Left hindlimb (tissue), 1 donor: ENCODE measurements around the gene TTLL1.

Experiments used
- DNase-seq: peaks from one replicate; pipeline ENCODE4 v3.0.0-alpha.2; 2018

The TTLL1 gene

GRCh38 chr22:43088984-43089717 is at the start of gene TTLL1:
Gene TTLL1, minus strand, starts transcription at chr22:43089391. Its CDS starts 13,805 bp downstream, at chr22:43075586.
- peak; percentile 92 for DNase-seq

DNA sequence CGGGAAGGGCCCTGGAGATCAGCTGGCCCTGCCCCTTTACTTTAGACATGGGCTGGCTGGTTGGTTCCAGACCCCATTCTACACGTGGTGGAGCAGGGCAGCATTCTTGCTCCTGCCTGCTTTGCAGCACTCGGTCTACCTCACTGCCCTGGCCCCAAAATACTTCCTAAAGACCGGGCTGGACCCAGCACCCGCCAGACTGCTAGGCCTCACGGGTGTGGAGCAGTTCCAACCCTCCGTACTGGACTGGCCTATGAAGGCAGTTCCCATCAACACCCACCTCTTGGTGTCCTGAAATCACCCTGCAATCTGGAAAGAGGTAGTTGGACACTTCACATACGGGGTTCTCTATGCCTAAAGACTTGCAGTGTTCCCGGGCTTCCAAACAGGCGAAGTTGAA is 47.6 kb upstream of the TTLL1 start:
- no peak for DNase-seq

DNA sequence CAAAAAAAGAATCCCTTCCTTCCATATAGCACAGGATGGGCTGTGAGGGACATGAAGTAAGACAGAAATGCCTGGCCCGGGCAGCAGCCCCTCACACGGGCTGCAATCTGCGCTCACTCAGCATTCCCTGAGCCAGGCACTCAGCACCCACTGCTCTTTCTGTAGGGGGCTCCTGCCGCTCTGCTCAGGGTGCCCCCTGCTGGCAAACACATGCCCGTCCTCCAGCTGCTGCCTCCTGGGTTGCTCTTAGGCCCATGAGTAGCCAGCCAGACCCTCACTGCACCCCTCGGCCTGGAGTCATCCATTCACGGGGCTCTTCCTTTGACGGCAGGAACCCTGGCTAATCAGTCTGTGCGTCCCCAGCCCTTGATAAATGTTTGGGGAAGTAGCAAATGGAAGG is 47.1 kb upstream of the TTLL1 start:
- no peak for DNase-seq

DNA sequence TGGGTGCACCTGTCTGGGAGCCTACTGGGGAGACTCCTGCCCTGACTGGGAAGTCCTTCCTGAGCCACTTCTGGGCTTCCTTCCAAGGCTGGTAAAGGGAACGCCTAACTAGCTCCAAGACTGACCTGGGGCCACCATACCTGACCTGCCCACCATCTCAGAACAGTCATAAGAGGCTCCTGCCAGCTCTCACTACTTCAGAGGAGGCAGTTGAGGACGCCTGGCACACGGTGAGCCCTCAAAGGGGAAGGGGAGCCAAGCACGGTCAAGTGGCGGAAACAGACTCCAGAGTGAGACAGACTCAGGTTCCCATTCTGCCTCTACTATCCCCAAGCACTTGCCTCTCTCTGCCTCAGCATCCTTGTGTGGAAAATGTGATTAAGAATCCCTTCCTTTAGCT is 46.4 kb upstream of the TTLL1 start:
- no peak for DNase-seq

DNA sequence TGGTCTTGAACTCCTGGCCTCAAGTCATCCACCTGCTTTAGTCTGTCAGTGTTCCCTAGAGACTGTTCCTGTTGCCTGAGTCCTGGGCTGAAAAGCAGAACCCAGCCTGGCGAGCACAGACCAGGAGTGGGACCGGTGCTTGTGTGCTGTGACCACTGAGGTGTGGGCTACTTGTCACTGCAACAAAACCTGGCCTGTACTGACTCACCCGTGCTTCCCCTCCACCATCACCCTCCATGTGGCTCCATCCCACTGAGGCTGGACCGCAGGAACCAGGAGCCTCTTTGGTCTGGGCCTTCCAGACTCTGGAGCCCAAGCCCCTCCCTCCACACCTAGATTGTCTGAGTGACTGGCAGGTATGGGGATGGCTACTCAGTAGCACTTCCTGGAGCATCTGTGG is 45.4 kb upstream of the TTLL1 start:
- DNase-seq: no peak

- no peak for DNase-seq
These were observed 44.2 kb upstream of the TTLL1 start for GRCh38 chr22:43133401-43133800.

DNA sequence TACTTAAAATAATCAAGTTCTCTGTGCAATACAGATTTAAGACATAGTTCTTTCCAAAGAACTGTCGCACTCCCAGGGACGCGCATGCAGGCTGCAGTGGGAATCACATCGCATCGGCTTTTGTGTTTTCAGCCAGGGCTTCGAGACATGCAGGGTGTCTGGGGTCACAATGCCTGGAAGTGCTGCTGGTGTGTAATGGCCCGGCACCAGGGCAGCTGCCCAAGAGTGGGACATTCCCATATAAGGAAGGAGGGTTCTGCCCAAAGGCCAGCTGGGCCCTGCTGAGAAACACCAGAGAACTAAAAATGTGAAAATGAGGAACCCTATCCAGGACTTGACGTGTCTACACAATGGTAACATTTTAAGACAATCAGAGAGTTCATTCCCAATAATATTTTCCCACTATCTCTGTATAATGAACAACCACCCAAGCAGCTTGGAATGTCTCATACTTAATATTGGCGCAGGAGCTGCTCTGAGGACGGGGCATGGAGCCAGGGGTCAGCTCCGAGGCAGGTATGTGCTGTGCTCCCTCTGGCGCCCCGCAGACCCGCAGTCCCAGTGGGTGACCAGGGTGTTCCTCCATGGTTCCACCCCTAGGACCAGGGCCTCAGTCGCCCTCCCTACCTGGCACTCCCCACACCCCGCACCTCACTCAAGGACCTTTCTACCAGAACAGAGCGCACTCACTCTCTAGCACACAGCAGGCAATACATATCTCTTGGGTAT is 42.7 kb upstream of the TTLL1 start:
- DNase-seq: no peak

DNA sequence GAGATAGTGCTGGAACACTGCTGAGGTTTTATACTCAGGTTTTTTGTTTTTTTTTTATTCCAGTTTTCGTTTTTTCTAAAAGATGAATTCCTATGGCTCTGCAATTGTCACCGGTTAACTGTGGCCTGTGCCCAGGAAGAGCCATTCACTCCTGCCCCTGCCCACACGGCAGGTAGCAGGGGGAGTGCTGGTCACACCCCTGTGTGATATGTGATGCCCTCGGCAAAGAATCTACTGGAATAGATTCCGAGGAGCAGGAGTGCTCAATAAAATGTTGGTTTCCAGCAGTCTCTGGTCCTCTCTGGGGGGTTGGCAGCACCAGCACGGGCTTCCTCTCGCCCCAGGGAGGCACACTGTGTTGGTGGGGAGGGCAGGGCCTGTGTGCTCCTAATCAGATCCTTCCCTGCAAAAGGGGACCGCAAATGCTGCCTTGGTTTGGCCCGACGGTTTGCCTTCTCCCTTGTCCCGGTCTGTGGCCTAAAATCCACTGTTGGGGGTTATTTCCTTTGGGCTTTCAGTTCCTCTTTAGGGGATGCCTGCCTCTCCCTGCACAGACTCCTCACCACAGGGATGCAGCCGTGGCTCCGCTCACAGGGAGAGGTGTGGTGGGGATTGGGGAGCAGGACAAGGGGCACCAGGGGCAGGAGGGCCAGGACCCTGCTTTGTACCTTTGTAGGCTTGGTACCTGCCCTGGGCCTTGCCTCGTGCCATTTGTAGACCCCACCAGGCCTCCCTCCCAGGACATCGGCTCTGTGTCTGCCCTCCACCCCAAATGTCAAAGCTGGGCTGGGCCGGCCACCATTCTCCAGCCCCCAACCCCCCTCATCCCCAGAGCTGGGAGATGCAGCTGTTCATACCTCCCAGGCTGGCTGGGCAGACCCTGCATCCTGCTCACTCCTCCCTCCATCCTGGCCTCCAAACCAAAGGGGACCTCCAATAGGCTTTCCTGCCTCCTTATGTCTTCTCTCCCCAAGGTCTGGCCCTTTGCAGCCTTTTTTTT is 40.5 kb upstream of the TTLL1 start:
- no peak for DNase-seq

GRCh38 chr22:43128928-43129424 is 39.8 kb upstream of the TTLL1 start:
- no peak for DNase-seq

GRCh38 chr22:43128116-43128515 is 38.9 kb upstream of the TTLL1 start:
- no peak for DNase-seq

GRCh38 chr22:43127166-43127908 is 38.1 kb upstream of the TTLL1 start:
- DNase-seq: no peak

- no peak for DNase-seq
These were observed 37.4 kb upstream of the TTLL1 start for GRCh38 chr22:43126501-43127165.

- DNase-seq: no peak
These were observed 29.8 kb upstream of the TTLL1 start for GRCh38 chr22:43118953-43119458.

GRCh38 chr22:43118024-43118849 is 29.0 kb upstream of the TTLL1 start:
- no peak for DNase-seq

DNA sequence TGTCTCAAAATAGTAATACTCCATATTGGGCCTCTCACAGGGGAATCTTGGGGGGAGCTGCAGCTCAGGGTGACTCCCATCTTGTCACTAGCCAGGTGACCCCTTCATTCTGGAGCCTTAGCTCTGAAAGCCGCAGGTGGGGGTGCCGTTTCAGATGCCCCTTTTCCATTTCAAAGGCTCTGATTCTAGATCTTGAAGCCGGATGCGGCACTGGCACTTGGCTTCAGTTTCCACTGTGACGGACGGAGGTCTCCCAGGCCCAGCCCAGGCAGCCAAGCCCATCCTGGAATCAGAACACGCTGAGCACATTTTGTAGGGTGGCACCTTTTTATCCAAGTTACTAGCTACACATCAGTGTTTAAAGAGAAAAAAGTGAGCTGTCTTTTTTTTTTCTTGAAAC is 27.7 kb upstream of the TTLL1 start:
- no peak for DNase-seq

DNA sequence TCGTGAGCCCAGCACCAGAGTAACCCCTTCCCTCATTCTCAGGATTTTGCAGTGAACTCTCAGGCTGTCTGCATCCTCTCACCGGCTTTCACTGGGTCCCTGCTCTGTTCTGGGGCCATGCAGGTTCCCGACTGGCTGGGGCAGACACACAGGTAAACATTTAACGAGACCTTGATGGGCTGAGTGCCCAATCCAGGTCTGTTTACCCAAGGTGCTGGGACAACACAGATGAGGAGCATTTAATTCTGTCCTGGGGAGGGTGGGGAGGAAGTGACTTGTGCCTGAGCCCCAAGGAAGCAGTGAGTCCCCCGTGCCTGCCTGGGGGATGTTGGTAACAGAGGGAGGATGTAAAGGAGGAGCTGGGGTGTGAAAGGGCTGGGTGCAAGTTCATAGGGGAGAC is 25.8 kb upstream of the TTLL1 start:
- DNase-seq: no peak

- no peak for DNase-seq
These were observed 24.5 kb upstream of the TTLL1 start for GRCh38 chr22:43113526-43114251.

DNA sequence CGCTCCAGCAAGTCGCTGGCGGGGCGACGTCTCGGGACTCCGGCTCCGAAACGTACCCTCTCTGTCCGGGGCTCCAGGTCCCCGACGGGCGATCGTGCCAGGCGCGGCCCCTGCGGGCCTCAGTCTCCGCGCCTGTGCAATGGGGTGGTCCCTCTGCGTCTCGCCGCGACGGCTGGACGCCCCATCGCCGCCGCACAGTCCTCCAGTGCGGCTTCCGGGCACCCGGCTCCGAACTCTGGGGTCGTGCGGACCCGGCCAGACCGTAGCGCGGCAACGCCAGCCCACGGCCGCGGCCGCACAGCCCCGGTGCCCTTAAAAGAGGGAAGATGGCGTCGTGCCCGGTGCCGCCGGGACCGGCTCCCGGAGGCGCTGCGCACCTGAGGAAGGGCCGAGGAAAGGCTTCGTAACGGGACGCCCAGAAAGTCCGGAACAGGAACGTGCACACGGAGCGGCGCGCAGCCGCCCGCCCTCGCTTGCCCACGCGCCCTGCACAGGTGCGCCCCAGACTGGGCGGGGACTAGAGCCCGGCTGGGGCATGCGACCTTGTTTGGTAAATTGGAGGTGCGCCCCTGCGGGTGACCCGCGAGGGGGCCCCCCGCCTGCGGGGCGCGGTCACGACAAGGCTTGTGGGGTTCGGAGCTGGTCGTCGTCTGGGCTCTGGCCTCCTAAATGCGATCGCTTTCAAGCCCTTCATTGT is 21.9 kb upstream of the TTLL1 start:
- no peak for DNase-seq

- no peak for DNase-seq
These were observed 21.3 kb upstream of the TTLL1 start, which contains the start of gene BIK for GRCh38 chr22:43110444-43110926. Gene BIK, plus strand, starts transcription at chr22:43110750. Its CDS starts 13,273 bp downstream, at chr22:43124023.
